ENCODE results near the gene EPHB2.

The EPHB2 gene

GRCh38 chr1:22857661-22858060 is 147.0 kb downstream of the EPHB2 start:
- no peak for DNase-seq (ENCODE audit: low read depth)

GRCh38 chr1:22860414-22860800 is 149.8 kb downstream of the EPHB2 start:
- no peak for DNase-seq (ENCODE audit: low read depth)

GRCh38 chr1:22860883-22861385 is 150.3 kb downstream of the EPHB2 start:
- DNase-seq (ENCODE audit: low read depth): no peak

GRCh38 chr1:22861764-22862440 is 151.3 kb downstream of the EPHB2 start:
- DNase-seq (ENCODE audit: low read depth): no peak

- DNase-seq (ENCODE audit: low read depth): no peak
Observed at GRCh38 chr1:22862752-22863151, 152.1 kb downstream of the EPHB2 start.

GRCh38 chr1:22863766-22864165 is 153.1 kb downstream of the EPHB2 start:
- no peak for DNase-seq (ENCODE audit: low read depth)

GRCh38 chr1:22864886-22865285 is 154.2 kb downstream of the EPHB2 start:
- no peak for DNase-seq (ENCODE audit: low read depth)

- no peak for DNase-seq (ENCODE audit: low read depth)
Observed at GRCh38 chr1:22865736-22866135, 155.1 kb downstream of the EPHB2 start.

GRCh38 chr1:22866868-22867267 is 156.2 kb downstream of the EPHB2 start:
- DNase-seq (ENCODE audit: low read depth): no peak

GRCh38 chr1:22868331-22868730 is 157.7 kb downstream of the EPHB2 start:
- DNase-seq (ENCODE audit: low read depth): no peak

GRCh38 chr1:22869325-22869724 is 158.7 kb downstream of the EPHB2 start:
- DNase-seq (ENCODE audit: low read depth): no peak

- DNase-seq (ENCODE audit: low read depth): no peak
Observed at GRCh38 chr1:22870201-22870871, 159.7 kb downstream of the EPHB2 start.

- DNase-seq (ENCODE audit: low read depth): no peak
Observed at GRCh38 chr1:22872981-22873664, 162.5 kb downstream of the EPHB2 start.

- DNase-seq (ENCODE audit: low read depth): no peak
Observed at GRCh38 chr1:22874785-22875184, 164.1 kb downstream of the EPHB2 start.

- DNase-seq (ENCODE audit: low read depth): no peak
Observed at GRCh38 chr1:22875241-22875640, 164.6 kb downstream of the EPHB2 start.

GRCh38 chr1:22875841-22876240 is 165.2 kb downstream of the EPHB2 start:
- DNase-seq (ENCODE audit: low read depth): no peak

- no peak for DNase-seq (ENCODE audit: low read depth)
Observed at GRCh38 chr1:22876359-22877111, 165.9 kb downstream of the EPHB2 start.

- DNase-seq (ENCODE audit: low read depth): no peak
Observed at GRCh38 chr1:22877112-22877915, 166.7 kb downstream of the EPHB2 start.

- DNase-seq (ENCODE audit: low read depth): no peak
Observed at GRCh38 chr1:22877980-22878379, 167.3 kb downstream of the EPHB2 start.

- DNase-seq (ENCODE audit: low read depth): no peak
Observed at GRCh38 chr1:22878626-22879025, 168.0 kb downstream of the EPHB2 start.

GRCh38 chr1:22879445-22879844 is 168.8 kb downstream of the EPHB2 start:
- no peak for DNase-seq (ENCODE audit: low read depth)
